Cortex of kidney (tissue), 1 donor: ENCODE data around the gene DENND1A.
"Not testable (repeated sequence)": the region's sequence is repeated elsewhere in the genome, so short reads cannot be mapped to it uniquely, and the experiment has no call there.

ENCODE experiments used
- DNase-seq: peaks from one replicate; lab custom pipeline; 2025; lab: John Stamatoyannopoulos, UW

DENND1A gene

GRCh38 chr9:123654218-123654993 lies 275.5 kb downstream of the DENND1A start:
- no peak for DNase-seq

DNA sequence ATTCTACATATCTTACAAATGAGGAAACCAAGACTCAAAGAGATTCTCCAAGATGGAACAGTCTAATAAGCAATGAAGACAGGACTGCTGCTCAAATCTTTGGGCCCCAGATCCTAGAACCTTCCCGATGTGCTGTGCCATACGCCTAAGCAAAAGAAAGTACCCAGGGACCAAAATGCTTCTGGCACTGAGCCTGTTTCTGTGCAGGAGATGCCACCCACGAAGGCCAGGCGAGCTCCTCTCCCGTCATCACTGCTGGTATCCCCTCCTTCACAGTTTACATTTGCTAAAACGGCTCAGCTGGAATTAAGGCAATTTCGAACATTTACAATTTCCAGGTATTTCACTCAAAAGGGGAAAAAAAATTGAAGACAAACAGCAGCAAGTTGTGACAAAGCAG lies 277.5 kb downstream of the DENND1A start:
- no peak for DNase-seq

DNA sequence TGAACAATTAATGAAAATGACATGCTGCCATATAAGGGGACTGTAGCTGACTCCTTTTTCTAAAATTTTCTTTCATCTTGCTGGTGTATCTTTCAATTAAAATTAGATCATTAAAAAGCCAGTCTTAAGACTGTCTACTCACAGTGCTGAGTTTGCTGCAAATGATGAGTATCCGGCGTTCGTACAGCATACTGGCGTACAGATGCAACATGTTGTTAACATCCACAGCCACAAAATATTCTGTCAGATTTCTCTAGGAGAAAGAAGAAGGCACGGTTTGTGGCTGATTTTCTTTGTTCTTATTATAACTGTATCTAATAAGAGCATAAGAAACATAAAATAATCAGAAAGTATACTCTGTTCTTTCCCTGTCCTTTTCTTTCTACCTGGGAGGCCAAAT lies 278.1 kb downstream of the DENND1A start:
- no peak for DNase-seq

GRCh38 chr9:123651273-123651672 lies 278.7 kb downstream of the DENND1A start:
- DNase-seq: no peak

GRCh38 chr9:123649909-123650308 lies 280.0 kb downstream of the DENND1A start:
- DNase-seq: no peak

DNA sequence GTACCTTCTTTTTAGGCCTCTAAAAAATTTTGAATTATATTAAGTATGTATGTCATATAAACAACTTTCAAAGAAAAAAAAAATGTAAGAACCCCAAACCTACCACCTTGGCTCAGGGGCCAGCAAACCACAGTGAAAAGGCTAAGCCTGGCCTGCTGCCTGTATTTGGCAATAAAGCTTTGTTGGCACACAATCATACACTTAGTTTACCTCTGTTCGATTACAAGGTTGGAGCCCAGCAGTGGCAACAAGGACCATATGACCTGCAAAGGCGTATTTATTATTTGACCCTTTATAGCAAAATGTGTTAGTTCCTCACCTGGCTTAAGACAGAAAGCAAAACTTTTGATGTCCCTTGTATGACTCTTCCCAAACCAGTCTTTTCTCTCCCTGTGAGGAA lies 282.8 kb downstream of the DENND1A start:
- DNase-seq: no peak

DNA sequence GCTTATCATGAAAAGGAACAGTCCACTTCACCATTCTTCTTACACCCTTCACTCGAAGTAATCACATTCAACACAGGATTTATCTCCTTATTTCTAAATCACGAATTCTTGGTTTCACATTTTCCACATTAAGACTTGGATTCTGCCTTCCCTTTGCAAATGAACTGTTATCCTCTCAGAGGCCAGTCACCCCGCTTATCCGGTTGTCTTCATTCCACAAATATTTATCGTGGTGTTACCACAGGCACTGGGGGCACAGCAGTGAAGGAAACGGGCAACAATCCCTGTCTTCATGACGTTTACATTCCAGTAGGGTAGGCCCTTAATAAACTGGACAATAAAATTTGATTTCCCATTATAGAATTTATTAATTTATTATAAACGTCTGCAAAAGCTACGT lies 284.2 kb downstream of the DENND1A start:
- DNase-seq: no peak

- no peak for DNase-seq
Observed at GRCh38 chr9:123645126-123645525, 284.8 kb downstream of the DENND1A start.

GRCh38 chr9:123643518-123643917 lies 286.4 kb downstream of the DENND1A start:
- DNase-seq: no peak

- no peak for DNase-seq
Observed at GRCh38 chr9:123642291-123643278, 287.3 kb downstream of the DENND1A start.

DNA sequence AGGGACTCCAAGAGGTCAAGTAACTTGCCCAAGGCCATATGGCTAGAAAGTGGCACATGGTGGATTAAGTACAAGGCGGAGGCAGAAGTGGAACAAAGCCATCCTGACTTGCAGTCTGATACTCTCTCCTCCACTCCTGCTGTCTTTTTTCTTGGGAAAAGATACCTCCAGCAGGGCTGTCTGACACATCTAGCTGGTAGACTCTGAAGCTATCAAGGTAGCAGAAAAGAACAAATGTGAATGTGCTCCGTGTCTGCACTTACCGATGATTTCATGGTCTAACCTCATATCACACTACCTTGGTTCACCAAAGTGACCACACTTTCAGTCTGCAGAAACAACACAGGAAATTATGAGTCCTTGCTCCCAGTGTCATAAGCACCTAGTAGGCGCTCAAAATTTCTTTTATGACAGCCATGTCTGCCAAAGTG lies 289.1 kb downstream of the DENND1A start:
- DNase-seq: no peak

- no peak for DNase-seq
Observed at GRCh38 chr9:123639743-123640142, 290.2 kb downstream of the DENND1A start.

GRCh38 chr9:123637945-123638634 lies 291.8 kb downstream of the DENND1A start:
- DNase-seq: no peak

DNA sequence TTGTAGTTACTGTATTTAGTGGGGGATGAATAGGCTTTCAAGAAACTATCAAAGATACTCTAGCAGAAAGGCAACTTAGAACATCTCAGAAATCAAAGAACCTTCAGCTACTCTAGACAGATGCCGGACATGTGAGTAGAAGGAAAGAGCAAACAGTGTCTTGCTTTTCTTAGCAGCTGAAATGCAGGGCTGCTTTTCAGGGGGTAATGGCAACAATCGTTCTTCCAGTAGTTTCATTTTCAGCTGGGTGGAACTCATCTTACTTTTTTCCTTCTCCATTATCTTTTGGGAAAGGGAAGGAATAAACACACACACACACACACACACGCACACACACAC lies 292.4 kb downstream of the DENND1A start:
- DNase-seq: no peak

GRCh38 chr9:123636805-123637204 lies 293.1 kb downstream of the DENND1A start:
- DNase-seq: not testable (repeated sequence)

GRCh38 chr9:123631862-123632261 lies 298.1 kb downstream of the DENND1A start:
- DNase-seq: no peak

DNA sequence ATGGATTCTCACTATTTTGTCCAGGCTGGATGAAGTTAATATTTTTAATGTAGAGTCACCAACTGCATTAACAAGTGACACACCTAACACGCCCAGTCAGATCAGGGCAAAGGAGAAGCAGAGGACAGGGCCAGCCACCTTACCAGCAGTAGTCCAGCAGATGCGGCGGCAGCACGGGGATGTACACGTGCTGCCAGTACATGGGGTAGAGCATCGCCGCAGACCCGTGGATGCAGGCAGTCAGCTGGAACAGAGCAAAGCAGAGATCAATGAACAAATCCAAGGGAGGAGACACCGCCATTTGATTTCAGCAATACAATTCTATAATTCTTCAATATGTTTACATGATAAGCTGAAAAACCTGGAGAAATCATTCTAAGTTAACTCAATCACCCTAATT lies 299.7 kb downstream of the DENND1A start:
- DNase-seq: no peak

DNA sequence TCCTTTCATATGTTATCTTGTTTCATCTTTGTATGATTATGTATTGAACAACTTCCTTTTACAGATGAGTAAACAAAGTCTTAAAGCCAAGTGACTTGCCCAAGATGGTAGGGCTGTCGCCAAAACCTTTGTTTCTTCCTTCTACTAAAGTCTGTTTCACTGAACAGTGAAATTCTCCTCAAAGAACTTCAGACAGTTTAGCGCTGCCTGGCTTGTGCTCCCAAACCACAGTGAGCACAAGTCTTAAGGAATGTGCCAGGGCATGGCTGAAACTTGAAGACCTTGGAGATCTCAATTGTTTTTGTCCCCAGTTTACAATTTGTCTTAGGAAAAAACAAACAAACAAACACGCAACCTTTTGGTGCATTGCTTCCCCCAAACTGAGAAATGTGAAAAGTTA lies 300.4 kb downstream of the DENND1A start:
- no peak for DNase-seq

DNA sequence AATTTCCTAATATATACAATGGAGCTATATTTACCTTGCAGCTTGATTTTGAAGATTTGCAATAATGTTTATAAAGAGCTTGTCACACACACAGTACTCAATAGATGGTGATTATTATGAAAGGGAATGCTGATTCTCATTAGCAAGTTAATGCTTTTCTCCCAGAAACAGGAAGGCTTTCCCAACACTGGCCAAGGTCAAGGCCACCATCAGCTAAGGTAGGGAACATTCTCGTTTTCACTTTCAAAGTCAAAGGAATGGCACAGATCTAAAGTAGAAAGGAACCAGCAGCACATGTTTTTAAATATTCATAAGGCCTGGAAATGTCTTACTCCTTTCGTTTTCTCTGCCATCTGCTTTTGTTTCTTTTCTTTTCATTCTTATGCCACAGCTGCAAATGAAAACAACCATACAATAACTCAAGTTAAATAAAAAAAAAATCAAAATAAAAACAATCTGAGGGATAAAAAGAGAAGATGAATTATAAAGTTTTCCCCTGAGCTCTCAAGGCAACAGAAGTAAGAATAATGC lies 307.1 kb downstream of the DENND1A start:
- no peak for DNase-seq

GRCh38 chr9:123620239-123620638 lies 309.7 kb downstream of the DENND1A start:
- no peak for DNase-seq

- no peak for DNase-seq
Observed at GRCh38 chr9:123617952-123618678, 311.8 kb downstream of the DENND1A start.
